Fibroblast of the conjunctiva (primary cell): ENCODE results near the gene RPH3AL.
"Not testable (repeated sequence)": the region's sequence is repeated elsewhere in the genome, so short reads cannot be mapped to it uniquely, and the experiment has no call there.

Experiments
- DNase-seq: peaks from one replicate; pipeline ENCODE4 v3.0.0-alpha.2; 2010; ENCODE audit warnings: low read depth

Gene RPH3AL

GRCh38 chr17:224576-224975, 128.0 kb downstream of the RPH3AL start:
- not testable (repeated sequence) for DNase-seq

DNA sequence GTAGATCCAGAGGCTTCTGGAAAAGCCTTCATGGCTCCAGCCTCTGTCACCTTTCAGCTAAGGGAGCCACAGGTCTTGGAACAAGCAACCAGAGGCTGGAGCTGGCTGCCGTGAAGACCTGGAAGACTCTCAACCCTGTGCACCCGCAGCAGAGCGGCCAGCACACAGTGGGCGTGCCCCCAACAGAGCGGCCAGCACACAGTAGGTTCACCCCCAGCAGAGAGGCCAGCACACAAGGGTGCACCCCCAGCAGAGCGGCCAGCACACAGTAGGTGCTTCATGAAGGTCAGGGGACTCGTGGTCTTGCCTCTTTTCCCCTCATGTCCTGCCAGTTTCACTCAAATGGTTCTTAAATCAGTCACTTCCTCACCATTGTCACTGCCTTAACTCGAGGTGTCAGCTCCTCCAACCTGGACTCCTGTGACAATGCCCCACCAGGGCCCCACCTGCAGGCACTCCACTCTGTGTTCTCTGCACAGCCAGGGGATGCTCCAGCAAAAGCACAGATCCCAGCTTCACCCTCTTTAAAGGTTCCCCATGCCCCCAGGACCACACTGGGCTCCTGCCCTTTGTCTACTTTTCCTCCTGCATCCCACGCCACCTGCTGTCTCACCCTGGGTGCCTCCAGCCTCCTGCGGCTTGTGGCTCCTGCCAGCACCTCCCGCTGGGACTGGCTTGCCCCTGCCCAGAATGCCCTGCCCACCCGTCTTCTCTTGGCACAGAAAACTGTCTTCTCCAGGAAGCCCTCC, 128.7 kb downstream of the RPH3AL start:
- DNase-seq = no peak

DNA sequence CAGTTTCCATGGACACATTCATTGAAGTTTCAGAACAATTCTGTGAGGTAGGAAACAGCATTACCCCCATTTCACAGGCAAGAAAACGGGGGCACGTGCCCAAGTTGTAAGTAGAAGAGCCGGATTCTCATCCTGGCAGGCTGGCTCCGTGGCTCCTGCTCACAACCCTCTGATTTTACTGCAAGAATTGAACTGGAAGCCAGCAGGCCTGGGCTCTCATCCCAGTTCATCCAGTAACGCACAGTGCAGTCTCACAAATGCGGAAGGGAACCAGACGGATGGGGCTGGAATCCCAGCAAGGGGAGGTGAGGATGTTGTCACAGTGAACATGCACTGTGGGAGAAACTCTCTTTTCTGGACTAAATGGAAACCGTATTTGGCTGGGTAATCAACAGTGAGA, 130.4 kb downstream of the RPH3AL start:
- no peak for DNase-seq

- no peak for DNase-seq
Observed at GRCh38 chr17:219696-220095, 132.9 kb downstream of the RPH3AL start.

DNA sequence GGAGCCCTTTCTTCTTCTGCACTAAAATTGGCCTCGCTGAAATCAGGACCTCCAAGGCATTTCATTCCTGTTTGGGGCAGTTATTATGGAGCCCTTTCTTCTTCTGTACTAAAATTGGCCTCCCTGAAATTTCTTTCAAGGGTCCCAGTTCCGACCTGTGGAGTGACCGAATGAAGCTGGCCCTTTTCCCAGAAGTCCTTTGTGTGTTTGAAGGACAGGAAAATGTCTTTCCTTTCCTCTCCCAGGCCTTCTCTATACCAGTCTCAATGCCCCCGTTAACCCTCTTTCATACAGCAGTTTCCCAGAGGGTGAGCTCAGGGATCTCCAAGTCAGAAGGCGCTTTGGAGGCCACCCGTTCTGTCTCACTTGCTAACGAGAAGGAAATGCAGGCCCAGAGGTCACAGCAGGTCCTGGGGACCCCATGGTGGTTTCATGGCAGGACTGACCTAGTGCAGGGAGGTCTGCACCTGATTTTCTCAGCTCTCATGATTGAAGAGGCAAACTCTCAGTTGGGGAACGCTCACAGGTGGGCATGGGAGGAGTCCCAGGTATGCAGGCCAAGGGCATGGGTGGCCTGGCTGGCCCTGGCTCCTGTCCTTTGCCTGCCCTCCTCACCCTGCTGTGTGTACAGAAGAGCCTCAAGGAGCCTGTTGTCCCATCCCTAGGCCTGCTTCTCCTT, 134.0 kb downstream of the RPH3AL start:
- DNase-seq = no peak

DNA sequence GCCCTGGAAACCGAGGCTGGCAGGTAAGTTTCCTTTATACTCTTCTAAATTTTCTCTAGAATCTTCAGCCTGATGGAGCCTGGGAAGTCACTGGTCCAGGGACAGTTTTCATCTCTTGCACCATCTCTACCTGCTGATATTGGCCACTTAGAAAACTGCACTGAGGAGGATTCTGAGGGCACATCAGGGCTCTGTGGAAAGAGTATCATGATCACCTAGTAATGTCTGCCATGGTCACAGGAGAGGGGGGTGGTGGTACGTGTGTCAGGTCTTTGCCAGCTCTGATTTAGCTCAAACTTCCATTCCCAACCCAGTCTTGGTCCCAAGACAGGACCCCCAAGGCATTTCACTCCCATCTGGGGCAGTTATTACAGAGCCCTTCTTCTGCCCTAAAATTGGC, 136.0 kb downstream of the RPH3AL start:
- DNase-seq = no peak

DNA sequence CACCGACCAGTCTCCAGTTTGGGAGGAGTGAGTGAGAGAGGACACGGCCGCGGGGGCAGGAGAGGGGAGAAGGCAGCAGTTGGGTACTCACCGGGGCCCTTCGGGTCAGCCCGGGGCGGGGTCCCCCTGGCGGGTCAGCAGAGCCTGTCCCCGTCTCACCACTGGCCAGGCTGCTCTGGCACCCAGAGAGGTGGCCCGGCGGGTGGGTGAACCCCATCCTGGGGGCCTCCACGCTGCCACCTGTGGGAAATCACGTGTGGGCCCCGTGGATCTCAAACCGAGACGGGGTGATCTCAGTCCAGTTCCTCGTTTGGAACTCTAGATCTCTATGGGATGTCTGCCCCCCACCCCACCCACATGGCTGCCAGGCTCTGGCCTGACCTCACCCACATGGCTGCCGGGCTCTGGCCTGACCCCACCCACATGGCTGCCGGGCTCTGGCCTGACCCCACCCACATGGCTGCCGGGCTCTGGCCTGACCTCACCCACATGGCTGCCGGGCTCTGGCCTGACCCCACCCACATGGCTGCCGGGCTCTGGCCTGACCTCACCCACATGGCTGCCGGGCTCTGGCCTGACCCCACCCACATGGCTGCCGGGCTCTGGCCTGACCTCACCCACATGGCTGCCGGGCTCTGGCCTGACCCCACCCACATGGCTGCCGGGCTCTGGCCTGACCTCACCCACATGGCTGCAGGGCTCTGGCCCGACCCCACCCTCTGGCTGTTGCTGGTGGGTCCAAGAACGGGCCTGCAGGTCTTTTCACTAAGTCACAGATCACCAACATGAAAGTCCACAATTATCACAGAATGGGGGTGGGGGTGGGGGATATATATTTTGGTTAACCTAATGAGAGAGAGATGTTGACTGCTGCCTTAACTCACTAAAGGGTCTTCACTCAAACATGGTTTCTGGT, 136.8 kb downstream of the RPH3AL start:
- DNase-seq = not testable (repeated sequence)

DNA sequence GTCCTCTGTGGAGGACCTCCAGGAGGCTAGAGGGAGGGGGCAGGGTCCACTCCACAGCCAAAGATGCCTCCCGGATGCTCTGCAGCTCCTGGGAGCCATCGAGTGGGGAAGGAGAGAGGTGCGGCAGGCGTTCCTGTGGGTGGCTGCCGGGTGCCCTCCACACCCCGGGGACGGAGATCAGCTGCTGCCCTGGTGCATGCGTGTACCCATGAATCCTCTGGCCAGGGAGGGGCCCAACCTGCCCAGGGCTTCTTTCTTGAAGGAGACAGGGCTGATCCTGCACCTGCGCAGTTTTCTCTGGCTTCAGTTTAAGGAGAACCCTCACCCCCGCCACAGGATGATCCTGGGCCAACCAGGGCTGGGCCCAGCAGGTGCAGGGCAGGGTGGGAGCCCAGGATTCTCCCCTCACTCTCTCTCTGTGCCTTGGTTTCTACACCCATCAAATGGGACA, 137.7 kb downstream of the RPH3AL start:
- DNase-seq = no peak

DNA sequence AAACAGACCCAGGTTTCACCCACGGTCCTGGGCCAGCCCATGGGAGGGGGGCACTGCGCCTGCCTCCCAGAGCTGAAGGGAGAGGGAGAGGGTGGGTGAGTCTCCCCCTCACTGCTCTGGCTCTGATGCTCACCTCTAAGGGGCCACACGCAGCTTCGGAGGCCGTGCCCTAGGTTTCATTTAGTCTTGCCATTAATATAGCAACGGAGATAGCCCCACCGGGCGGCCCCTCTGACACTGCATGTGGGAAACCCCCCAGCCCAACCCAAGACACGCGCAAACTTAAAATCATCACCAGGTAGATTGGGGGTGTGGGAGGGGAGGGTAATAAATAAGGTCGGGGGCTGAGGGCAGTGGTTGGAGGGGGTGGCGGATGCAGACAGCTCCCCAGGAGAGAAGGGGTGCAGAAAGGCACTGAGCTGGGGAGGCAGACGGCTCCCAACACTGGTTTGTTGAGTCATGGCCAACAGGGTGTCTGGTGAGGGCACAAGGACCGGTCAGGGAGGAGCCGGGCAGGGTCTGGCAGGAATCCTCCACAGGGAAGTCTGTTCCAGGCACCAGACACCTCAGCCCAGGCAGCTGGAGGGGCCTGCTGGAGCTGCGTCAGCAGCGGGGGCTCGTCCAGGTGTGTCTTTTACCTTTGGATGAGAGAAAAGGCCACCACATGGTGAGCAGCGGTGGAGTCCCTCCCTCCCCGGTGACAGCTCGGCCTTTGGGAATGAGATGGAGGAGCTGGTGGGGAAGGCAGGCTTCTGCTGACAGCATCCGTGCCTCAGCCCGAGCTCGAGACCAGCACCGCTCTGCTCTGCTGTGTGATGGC, 139.1 kb downstream of the RPH3AL start:
- DNase-seq = no peak

GRCh38 chr17:210402-210801, 142.2 kb downstream of the RPH3AL start:
- no peak for DNase-seq

- DNase-seq = no peak
Observed at GRCh38 chr17:208429-208828, 144.2 kb downstream of the RPH3AL start.

DNA sequence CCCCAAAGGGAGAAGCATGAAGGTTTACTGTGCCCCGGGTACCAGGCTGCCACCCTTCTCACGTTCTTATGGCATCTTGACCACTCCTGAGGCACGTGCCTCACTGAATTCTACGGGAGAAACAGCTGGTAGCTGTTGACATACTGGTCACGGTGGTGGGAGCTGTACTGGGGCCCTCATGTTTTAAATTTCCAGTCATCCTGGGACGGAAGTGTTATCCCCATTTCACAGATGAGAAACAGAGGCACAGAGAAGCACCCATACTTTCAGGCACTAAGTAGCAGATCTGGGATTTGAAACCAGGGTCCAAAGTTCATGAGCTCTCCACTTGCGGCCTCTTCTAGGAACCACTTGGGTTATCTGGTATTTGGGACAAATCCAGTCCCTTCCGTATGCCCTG, 144.8 kb downstream of the RPH3AL start:
- no peak for DNase-seq

- no peak for DNase-seq
Observed at GRCh38 chr17:206941-207560, 145.6 kb downstream of the RPH3AL start.

DNA sequence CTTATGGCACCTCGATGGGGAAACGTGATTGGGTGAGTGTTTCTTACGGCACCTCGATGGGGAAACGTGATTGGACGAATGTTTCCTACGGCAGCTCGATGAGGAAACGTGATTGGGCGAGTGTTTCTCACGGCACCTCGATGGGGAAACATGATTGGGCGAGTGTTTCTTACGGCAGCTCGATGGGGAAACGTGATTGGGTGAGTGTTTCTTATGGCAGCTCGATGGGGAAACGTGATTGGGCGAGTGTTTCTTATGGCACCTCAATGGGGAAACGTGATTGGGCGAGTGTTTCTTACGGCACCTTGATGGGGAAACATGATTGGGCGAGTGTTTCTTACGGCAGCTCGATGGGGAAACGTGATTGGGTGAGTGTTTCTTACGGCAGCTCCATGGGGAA, 146.1 kb downstream of the RPH3AL start:
- not testable (repeated sequence) for DNase-seq

GRCh38 chr17:205817-206216, 146.8 kb downstream of the RPH3AL start:
- DNase-seq = no peak

GRCh38 chr17:205148-205669, 147.4 kb downstream of the RPH3AL start:
- no peak for DNase-seq

DNA sequence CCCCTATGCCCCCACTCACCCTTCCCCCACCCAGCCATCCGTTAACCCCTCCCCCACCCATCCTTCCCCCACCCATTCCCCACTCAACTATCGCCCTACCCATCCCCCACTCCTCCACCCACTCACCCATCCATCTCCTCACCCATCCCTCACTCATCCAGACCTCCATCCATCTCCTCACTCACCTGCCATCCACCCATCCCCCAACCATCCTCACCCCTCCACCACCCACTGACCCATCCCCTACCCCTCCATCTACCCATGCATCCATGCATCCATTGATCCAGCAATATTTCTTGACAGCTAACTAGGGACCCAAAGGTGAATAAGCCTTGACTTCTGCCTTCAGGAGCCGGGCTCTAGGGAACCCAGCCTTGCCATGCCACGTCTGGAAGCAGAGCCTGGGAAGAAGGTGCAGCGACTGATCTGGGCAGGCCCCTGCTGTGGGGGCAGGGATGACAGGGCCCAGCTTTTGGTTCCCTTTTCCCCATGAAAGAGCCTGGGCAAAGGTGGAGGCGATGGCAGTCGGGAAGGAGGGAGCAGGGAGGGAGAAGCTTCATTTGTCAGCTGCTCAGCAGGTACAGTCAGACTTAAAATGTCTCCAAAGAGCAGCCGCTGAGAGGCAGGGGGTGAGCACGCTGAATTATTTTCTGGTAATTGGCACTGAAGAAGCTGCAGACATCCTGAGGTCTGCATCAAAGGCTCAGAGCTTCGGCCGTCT, 148.0 kb downstream of the RPH3AL start:
- DNase-seq = no peak

DNA sequence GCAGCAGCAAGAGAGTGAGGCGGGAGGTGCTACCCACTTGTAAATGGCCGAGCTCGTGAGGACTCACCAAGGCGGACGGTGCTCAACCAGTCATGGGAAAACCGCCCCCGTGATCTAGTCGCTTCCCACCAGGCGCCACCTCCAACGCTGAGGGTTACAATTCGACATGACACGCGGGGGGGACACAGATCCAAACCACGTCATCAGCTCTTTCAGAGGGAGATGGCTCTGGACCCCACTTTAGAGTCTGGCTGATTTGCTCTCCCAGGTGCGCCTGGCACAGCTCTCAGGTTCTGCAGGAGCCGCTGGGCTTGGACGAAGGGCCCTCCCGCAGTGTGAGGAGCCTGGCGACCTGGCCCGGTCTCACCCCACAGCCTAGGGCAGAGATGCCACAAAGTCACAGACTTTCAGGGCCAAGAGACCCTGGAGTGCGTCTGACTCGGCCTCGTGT, 150.1 kb downstream of the RPH3AL start:
- DNase-seq = no peak

DNA sequence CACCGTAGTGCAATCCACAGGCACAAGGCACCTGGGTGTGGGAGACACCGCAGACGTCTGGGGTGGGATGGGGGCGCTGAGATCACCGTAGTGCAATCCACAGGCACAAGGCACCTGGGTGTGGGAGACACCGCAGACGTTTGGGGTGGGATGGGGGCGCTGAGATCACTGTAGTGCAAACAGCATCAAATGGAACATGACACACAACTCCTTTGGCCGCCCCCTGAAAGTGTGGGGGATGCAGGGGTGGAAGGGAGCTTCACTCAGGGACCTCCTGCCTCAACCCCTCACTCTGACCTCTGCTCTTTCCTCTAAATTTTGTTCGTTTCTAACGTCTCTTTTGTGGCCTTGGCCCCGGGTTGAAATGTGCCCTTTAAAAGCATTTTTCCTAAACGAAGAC, 150.9 kb downstream of the RPH3AL start:
- not testable (repeated sequence) for DNase-seq

- DNase-seq = not testable (repeated sequence)
Observed at GRCh38 chr17:201257-201656, 151.3 kb downstream of the RPH3AL start.
